UCSD-AML1 (cell line): Measurements from ENCODE around the gene ZFYVE28.

Experiments
- DNase-seq: peaks from one replicate; lab custom pipeline; 2025; ENCODE audit not compliant: unreplicated experiment; lab: John Stamatoyannopoulos, UW

Gene ZFYVE28

DNA sequence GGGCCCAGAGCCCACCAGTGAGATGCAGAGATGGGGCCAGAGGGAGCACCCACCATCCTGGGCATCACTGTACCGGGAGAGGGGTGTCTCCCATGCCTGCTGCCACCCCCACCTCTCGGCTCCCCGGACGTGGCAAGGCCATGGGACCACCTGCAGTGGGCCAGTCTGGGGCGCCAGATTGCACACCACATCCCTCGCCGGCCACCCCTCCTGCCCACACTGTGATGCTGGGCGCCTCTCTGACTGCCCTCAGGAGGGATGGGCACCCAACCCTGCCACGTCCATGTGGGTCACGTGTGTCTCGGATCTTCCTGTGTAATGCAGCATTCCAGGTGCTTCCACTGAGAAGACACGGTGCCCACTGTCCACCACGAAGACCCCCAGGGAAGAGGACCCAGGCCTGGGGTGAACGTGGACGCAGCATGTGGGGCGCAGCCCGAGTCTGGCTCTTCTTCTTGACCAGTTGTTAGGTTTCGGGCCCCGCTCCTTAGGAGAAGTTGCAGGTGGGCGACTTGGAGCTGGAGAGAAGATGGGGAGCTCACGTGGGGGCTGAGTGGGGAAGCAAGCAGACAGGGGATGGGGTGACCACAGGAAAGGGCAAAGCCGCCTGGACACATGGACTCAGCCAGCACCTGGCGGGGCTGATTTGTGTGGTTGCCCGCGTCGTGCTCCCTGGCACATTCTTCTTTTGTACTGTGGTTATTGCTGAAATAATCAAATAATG lies 47.7 kb downstream of the ZFYVE28 start:
- DNase-seq = no peak

DNA sequence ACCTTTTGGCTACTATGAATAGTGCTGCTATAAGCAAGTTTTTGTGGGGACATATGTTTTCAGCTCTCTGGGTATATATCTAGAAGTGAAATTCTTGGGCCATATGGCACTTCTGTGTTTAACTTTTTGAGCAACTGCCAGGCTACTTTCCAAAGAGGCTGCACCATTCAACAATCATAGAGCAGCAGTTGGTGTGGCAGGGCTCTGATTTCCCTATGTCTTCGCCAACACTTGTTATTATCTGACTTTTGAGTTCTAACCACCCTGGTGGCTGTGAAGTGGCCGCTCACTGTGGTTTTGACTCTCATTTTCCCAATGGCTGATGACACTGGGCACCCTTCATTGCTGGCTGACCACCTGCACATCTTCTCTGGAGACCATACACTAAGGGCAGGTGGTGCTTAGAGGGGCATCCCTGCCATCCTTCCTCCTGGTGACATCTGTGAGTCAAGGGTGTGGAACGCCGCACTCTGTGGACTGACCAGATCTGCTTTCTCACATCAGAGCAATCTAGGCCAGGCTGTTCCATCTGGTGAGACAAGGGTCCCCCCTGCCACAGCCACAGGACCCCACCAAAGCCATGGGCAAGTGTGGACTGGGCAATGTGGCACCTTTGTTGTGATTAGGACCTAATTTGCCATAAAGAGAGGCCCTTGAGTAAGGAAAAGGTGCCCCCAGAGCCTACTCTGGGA lies 49.6 kb downstream of the ZFYVE28 start:
- DNase-seq = no peak

DNA sequence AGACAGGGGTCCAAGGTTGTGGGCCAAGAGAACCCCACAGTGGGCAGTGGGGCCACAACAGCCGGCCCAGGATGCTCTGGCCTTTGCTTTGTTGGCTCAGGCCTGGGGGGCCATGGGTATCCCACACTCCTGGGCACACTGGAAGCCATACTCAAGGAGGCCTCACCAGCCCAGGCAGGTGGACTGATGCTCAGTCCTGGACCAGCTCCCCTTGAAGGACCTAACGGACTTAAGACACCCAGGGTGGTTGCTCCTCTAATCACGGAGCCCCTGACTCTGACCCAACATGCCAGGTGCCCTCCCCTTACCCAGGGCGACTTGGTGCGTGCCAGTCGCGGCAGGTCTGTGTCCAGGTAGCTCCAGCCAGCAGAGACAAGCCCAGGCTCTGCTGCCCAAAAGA lies 50.8 kb downstream of the ZFYVE28 start:
- DNase-seq = no peak

DNA sequence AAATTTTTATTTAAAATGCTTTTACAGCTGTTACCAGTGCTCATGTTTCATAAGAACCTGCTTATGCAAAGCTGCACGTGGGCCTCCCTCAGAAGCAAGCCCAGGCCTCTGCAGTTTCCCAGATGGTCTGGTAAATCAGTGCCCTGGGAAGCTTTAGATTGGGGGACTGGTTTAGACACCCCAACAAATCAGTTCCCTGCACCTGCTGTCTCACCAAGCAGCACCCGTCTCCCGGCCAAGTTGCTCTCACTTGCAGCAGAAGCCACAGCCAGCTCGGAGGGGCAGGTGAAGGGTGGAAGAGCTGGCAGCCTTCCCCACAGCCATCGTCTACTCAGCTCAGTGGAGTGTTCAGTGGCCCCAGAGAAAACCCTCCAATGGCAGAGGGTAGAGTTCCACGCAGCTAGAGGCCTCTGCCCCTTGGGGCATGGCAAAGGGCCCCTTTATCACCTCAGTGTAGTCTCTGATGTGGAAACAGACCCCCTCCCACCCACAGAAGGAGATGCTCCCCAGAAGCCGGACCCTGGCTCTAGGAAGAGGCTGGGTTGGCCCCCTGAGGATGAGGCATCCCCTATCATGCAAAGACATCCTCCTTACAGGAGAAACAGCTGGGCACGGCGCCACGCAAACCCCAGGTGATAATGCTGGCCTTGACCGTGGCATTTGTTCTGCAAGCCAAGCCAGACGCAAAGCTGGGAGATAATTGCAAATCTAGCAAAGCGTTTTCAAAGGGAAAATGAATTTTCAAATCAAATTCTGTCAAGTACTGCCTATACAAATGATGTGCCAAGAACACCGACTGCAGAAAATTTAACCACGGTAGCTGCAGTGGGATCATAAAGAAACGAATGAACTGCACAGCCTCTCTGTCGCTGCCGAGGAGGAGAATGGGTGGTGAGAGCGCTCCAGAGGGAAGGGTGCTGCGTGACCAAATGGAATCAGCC lies 51.9 kb downstream of the ZFYVE28 start:
- no peak for DNase-seq

DNA sequence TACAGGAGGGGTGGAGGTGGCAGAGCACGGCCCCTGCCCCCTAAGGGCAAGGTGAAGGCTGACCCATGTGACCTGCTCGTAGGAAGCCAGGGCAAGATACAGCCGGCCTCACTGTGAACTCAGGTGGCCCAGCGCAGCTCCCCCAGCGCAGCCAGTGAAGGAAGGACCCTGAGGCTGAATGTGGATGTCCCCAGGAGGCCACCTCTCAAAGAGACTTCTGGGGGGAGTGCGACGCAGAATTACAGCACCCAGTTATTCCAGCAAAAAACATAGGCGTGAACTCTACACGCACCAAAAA lies 52.6 kb downstream of the ZFYVE28 start:
- DNase-seq = no peak

DNA sequence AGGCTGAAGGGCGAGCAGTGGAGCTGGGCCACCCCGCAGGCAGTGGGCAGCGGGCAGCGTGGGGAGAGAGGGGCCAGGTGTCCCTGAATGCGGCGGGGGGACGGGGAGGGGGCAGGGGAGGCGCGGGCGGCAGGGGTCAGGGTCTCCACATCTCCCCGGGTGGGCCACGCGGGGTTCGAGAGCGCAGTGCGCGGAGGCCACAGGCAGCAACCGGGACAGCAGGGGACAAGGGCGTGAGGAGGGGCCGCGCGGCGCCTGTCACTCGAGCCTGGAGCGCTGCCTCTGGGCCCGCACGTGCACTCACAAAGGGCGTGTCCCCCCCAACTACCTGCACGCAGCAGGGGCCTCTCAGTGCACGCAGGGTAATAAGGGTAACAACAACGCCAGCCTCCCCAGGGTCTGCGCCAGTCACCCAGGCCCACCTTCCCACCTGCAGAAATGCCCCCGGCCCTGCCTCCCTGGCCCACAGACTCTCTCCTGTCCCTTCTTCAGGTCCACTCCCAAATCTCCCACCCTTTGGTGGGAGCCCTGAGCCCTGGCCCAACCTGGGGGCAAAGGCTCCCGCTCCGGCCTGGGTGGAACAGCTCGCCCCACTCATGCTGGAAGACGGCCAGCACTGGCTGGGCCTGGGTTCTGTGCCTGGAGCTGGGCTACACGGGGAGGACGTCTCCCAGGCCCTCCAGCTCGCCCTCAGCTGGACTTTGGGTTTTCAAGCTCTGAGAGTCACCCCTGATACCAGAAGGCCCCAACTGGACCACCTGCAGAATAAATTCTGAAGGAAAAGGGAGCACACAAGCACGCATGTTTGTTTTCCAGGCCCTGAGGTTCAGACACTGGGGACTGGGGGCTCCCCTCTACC lies 53.2 kb downstream of the ZFYVE28 start:
- no peak for DNase-seq

DNA sequence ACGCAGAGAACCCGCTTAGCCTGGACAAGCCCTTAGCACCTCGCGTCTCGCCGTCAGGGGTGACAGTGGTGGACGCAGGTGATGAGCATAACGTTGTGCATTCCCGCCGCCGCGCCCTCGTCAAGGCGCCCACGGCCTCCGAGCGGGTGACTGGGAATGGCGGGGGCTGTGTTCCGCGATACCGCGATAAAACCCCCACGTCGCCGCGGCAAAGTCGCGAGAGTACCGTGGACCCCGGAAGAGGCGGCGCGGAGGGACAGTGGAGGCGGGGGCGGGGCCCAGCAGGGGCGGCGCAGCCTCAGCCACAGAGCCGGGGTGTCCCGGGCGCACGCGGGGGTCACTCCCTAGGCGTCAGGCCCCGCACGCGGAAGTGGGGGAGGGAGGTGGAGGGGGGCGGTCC lies 53.8 kb downstream of the ZFYVE28 start:
- DNase-seq = no peak

DNA sequence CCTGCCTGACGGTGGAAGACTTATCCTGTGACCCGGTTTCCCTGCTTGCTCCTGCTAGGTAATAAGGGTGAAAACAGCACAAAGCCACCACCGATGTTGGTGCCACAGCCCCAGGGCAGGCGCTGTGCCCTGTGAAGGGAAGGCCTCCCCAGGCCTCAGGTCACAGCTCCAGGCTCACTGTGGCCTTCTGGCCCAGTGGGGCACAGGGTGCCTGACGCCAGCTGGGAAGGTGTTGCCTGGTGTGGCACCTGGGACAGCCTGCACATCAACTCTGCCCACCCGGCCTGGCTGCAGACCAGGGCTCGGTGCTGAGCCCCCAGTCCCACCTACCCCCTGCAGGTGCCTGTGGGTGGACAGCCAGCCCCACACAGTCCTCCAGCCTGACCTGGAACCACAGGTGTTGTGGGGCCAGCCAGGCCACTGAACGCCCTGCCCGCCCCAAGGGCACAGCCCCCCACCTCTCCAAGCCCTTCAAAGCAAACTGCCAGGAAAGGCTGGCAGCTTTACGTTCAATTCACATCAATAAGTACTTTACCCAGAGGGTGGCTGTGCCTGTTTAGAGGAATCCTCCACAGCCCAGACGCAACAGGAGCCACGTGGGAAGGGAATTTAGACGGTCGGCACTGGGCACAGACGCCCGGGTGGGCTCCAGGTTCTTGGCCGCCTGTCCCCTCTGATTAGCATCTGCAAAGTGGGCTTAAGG lies 54.3 kb downstream of the ZFYVE28 start:
- DNase-seq = no peak

DNA sequence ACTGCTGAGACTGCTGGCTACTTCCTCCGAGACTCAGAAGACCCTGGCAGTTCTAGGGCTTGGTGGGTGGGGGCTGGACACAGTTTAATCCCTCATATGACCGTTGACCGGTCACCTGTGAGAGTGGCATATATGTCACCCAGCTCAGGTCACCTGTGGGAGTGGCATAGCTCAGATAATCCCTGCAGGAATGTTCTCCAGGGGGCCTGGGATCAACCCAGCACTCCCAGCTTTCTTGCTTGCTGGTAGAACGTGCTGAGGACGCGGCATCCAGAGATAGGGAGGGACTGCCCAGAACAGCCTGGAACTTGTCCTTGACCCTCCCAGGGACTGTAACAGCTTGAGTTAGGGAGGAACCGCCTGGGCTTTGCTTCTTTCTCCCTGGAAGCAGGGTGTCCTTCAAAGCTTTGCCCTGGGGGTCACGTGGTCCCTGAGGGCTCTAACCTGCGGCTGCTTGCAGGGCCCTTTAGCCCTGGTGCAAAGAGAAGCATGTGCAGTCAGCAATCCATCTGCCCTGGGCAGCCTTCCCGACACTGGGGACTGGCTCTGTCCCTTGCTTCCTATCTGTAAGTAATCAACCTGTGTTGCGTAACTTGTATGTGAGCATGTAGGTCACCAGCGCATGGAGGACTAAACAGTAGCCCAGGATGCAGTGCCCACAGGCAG lies 55.3 kb downstream of the ZFYVE28 start:
- no peak for DNase-seq

DNA sequence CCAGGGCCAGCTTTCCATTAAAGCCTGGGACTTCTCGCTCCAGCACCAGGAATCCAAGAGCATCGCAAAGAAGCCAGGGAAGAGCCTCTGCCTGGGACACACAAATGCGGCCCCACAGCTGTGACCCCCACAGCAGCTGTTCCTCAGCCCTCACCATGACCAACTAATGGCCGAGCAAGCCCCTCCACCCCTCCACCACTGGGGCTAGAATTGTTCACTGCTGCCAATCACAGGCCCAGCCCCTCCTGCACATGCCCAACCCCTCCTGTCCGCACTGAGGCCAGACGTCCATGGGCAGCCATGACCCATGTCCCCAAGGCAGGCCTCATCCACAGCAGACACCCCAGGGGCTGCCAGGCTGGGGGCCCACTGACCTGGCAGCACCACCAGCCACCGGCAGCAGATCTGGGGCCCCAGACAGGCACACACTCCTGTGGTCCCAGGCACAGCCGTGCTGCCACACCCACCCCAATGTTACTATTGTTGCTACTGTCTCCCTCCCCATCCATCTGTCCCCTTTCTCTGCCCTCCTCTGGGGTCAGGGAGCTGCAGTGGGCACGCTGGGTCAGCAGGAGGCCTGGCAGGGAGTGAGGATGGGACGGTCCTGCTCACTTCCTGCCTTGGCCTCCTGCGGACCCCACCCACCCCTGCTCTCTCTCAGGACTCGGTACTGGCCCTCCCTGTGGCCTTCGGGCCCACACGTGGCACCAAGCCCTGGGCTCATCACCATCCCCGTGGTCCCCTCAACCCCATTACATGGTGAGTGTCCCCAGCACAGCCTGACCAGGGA lies 56.0 kb downstream of the ZFYVE28 start:
- DNase-seq = no peak

DNA sequence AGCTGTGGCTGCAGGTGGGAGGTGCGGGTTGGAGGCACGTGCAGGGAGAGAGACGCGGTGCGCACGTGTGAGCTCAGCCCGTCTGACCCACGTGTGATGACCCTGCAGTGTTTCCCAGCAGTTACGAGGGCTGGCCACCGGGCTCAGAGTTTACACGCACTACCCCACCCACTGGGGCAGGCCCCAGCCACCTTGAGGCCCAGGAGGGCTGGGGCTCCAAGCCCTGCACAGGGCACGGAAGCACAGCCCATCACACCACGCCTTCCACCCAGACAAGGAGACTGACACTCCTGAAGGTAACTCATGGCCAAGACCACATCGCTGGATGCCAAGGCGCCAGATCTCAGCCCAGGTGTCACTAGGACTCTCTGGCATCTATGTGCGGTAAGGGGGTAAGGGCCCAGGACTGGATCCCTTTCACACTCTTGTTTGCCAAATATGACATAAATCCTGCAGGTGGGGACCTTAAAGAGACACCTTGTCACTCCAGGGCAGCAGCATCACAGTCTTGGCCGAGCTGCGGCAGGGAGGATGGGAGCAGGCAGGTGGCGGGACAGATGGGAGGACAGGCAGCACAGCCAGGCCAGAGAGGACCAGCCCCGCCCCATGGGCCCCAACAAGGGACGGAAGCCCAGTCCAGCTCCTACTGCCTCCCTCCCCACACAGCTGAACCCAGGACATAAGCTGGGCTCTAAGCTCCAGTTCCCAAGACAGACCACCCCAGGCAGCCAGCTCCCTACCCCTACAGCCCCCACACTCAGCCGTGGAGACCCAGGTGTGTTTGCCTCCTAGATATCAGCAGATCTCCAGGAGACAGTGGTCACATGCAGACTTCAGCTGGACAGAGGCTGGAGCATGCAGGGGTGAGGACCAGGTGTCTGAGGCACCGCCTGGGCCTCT lies 56.8 kb downstream of the ZFYVE28 start:
- no peak for DNase-seq

DNA sequence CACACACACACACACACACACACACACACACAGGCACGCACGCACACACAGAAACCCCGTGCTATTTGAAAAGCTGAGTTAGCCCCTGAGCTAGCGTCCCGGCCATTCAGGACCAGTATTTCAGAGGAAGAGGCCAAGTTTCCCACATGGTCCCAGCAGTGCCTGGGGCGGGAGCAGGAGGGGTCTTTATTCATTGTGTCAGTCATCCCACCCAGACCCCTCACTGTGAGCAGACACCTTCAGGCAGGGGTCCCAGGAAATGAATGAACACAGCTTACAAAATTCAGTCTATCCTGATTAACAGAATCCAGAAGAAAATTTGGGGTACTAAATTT lies 58.1 kb downstream of the ZFYVE28 start:
- DNase-seq = no peak

DNA sequence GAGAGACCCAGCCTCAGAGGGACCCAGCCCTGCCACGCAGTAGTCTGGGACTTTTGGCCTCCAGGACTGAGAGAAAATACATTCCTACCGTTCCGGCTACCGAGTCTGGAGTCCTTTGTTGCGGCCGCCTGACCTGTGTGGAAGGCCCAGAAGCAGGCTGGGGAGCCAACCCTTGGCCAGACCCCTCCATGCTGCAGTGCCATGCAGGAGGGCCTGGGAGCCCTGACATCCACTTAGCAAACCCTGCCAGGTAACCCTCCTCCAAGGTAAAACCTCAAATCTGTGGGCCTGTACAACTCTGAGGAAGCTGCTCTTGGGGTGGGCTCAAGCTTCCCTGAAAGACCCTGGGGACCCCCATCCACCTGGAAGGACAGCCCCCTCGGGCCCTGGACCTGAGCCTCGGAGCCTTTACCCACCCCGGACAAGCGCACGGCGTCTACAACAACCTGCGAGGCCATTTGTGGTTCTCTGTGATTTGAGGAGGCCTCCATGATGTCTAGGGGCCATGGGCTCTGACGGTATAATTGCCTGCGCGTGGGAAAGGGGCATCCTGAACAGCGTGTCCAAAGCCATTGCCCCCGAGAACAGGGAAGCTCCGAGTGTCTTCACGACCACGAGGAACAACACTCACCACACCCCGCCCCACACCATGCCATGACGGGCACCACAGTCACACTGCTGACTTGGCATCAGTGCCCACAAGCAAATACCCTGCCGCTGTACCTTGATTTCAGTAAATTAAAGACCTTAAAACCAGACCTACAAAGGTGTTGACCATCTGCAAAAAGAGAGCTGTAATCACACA lies 58.7 kb downstream of the ZFYVE28 start:
- no peak for DNase-seq

DNA sequence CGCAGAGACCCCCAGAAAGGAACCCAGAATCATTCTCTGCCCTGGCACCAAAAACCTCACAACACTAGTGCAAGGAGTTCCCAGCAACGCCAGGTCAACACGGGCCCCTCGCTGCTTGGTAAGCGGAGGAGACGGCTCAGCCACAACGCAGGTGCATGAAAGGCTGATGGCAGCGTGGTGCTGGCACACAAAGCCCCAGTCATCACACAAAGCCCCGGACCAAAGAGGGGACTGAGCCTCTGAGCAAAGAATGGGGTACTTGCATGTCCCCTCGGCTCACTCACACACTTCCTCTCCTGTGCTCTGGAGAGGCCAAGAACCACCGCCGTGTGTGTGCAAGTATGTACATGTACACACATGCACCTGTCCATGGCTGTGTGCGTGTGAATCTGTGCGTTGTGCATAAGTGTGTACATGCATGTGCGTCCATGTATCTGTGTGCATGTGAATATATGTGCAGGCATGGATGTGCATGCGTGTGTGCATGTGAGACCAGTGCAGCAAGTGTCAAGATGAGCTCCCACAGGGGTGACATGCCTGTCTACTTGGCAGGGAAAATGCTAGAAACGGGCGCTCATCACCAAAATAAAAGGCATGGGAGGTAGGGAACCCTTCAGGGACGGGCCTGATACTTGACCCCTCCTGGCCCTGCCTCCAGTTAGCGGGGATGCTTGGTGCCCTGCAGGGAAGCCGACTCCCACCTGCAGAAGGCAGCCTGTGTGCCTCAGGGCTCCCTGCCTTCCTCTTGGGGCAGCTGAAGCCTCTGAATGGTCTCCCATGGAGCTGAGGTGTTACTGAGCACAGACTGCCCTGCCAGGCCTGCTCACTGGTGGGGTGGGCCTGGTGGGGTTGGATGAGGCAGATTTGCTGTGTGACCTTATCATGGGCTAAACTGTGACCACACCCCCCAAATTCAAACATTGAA lies 60.4 kb downstream of the ZFYVE28 start:
- no peak for DNase-seq

DNA sequence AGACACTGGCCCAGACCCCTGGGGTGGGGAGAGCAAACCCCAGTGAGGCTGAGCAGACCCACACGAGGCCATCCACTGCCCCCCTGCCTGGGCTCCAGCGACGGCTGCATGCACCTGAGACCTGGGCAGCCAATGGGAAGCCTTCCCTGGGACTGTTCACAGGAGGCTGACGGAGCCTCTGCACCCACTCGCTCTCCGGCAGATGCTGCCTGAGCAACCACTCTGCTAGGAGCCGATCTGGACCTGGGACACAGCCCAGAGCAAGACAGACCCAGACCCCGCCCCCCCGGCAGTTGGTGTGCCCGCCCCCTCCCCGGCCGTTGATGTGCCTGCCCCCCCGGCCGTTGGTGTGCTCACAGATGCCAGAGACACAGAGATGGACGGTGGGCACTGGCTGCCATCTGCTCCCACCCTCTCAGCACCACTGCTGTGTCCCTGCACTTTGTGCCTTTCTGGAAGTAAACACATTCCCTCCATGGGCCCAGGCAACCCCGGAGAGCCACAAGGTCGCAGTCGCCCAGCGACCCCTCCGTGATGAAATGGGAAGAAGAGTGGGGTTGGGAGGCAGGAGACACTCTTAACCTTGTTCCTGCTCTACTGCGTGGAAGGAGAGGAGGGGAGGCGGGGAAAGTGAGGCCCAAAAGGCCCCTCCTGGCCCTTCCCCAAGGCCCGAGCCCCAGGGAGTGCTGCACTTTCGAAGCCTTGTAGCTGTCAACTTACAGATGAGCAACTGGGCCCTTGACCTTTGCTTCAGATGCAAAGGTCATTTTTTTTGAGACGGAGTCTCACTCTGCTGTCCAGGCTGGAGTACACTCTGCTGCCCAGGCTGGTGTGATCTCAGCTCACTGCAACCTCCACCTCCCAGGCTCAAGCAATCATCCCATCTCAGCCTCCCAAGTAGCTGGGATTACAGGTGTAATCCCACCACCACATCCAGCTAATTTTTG lies 62.0 kb downstream of the ZFYVE28 start:
- no peak for DNase-seq
